HG02981 (cell line): Measurements from ENCODE around the gene PPARGC1A.

Source experiments
- ATAC-seq: cut with Tn5 transposase; IDR thresholded peaks from one replicate; pipeline ENCODE4 v1.9.1; 2021; ENCODE audit warnings: mild to moderate bottlenecking, moderate library complexity; ENCODE audit not compliant: unreplicated experiment

PPARGC1A gene

GRCh38 chr4:23889814-23890341, at the start of gene PPARGC1A:
TSS of gene PPARGC1A (minus strand) at chr4:23890047. CDS start at chr4:23889957, 90 bp downstream.
- no peak for ATAC-seq

- no peak for ATAC-seq
Measured at GRCh38 chr4:23938796-23939195, 48.9 kb upstream of the PPARGC1A start.

GRCh38 chr4:23937173-23937572, 47.3 kb upstream of the PPARGC1A start:
- no peak for ATAC-seq

GRCh38 chr4:23934915-23935314, 45.1 kb upstream of the PPARGC1A start:
- ATAC-seq: no peak

GRCh38 chr4:23934223-23934622, 44.4 kb upstream of the PPARGC1A start:
- no peak for ATAC-seq

GRCh38 chr4:23932901-23933308, 43.1 kb upstream of the PPARGC1A start:
- no peak for ATAC-seq

- no peak for ATAC-seq
Measured at GRCh38 chr4:23932186-23932585, 42.3 kb upstream of the PPARGC1A start.

GRCh38 chr4:23931489-23931830, 41.6 kb upstream of the PPARGC1A start:
- no peak for ATAC-seq

- ATAC-seq: no peak
Measured at GRCh38 chr4:23930750-23931488, 41.1 kb upstream of the PPARGC1A start.

- no peak for ATAC-seq
Measured at GRCh38 chr4:23929248-23929647, 39.4 kb upstream of the PPARGC1A start.

GRCh38 chr4:23924556-23924955, 34.7 kb upstream of the PPARGC1A start:
- ATAC-seq: no peak

GRCh38 chr4:23923840-23924239, 34.0 kb upstream of the PPARGC1A start:
- ATAC-seq: no peak

GRCh38 chr4:23923141-23923540, 33.3 kb upstream of the PPARGC1A start:
- ATAC-seq: no peak

- ATAC-seq: no peak
Measured at GRCh38 chr4:23922541-23923111, 32.8 kb upstream of the PPARGC1A start.

- ATAC-seq: no peak
Measured at GRCh38 chr4:23922013-23922412, 32.2 kb upstream of the PPARGC1A start.

- ATAC-seq: no peak
Measured at GRCh38 chr4:23921447-23921845, 31.6 kb upstream of the PPARGC1A start.

GRCh38 chr4:23920716-23921446, 31.0 kb upstream of the PPARGC1A start:
- ATAC-seq: no peak

GRCh38 chr4:23920296-23920695, 30.4 kb upstream of the PPARGC1A start:
- ATAC-seq: no peak

GRCh38 chr4:23916282-23916681, 26.4 kb upstream of the PPARGC1A start:
- ATAC-seq: no peak

GRCh38 chr4:23915459-23916132, 25.7 kb upstream of the PPARGC1A start:
- ATAC-seq: no peak
